Fibroblast of skin of right quadriceps (primary cell): Measurements from ENCODE around the gene TRIM43B.
"Not testable (repeated sequence)": the region's sequence is repeated elsewhere in the genome, so short reads cannot be mapped to it uniquely, and the experiment has no call there.

Experiments
- DNase-seq: peaks from one replicate; pipeline ENCODE4 v3.0.0-alpha.2; 2013

TRIM43B gene

DNA sequence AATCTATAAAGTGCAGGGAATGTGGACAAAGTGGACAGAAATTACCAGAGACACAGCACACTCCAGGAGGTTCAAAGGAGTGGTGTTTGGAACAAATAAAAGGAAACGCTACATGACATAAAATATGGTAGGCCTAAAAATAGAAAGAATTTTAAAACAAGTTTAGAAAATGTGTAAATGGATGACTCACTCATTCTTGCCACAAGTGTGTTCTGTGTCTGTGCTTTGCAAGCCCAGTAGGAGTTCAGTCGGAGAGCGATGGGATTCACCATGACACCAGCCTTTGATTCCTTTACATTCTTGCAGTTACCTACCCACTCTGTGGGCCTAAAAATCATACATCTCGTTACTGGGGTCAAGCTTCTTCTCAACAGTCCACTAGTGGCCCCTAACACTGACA is 51.2 kb downstream of the TRIM43B start:
- not testable (repeated sequence) for DNase-seq

DNA sequence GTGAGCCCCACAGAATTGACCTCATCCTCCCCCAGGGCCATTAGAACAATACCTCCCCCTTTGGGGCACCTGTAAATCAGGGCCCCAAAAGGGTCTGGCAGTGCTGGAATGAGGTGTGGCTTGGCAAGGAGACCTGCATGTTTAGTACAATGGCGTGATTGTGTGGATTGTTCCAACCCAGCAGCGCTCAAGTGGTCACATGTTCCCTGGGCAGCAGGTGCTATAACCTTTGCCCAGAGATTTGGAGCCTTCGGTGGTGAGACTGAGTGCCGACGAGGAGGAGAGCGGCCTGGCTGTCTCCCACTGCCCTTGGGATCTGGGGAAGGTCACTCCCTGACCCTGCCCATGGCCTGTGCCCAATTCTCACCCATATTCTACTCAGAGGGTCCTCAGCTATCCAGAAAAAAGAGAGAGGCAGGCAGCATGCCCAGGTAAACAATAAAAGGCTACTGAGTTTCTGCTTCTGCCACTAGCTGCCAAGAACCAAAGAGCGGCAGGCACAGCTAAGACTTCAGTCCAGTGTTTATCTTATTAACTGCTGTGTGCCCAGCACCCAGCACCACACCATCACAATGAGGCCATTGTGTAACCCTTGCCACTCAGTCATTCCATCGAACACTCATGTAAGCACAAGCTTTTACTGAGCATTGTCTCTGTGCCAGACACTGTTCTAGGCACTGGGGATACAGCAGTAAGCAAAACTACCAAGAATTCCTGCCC is 54.6 kb downstream of the TRIM43B start:
- DNase-seq: not testable (repeated sequence)

GRCh38 chr2:95427196-95427867 is 57.2 kb downstream of the TRIM43B start:
- not testable (repeated sequence) for DNase-seq
